HG03432 (cell line): ENCODE data around the gene PCDHGA6.
"Not testable (repeated sequence)": the region's sequence is repeated elsewhere in the genome, so short reads cannot be mapped to it uniquely, and the experiment has no call there.

Experiments
- ATAC-seq: cut with Tn5 transposase; IDR thresholded peaks from one replicate; pipeline ENCODE4 v1.9.1; 2021; ENCODE audit warnings: mild to moderate bottlenecking, moderate library complexity; ENCODE audit not compliant: unreplicated experiment

The PCDHGA6 gene

DNA sequence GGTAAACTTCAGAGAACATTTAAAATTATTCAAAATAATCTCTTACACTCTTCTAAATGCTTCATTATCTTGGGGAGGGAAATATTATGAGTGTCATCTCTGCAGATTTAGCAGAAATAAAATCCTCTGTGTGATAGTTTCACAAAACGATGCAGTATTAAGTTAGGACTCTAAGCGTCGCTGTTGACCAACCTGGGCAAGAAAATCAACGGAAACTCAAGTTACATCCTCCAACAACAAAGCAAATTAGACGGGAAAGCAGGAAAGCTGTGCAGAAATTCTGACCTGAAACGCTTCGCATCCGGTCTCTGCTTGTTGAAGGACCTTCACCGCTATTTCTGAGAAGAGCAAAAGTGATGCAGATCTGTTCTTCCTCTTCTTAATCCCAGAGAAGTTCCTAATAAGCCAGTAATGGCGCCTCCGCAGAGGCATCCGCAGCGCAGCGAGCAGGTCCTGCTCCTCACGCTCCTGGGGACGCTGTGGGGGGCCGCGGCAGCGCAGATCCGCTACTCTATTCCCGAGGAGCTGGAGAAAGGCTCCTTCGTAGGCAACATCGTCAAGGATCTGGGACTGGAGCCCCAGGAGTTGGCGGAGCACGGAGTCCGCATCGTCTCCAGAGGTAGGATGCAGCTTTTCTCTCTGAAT is at the start of gene PCDHGA6:
PCDHGA6 (plus strand) TSS at position 219 of the 645 bp plus-strand sequence; CDS start at position 412, 193 bp downstream.
- no peak for ATAC-seq

DNA sequence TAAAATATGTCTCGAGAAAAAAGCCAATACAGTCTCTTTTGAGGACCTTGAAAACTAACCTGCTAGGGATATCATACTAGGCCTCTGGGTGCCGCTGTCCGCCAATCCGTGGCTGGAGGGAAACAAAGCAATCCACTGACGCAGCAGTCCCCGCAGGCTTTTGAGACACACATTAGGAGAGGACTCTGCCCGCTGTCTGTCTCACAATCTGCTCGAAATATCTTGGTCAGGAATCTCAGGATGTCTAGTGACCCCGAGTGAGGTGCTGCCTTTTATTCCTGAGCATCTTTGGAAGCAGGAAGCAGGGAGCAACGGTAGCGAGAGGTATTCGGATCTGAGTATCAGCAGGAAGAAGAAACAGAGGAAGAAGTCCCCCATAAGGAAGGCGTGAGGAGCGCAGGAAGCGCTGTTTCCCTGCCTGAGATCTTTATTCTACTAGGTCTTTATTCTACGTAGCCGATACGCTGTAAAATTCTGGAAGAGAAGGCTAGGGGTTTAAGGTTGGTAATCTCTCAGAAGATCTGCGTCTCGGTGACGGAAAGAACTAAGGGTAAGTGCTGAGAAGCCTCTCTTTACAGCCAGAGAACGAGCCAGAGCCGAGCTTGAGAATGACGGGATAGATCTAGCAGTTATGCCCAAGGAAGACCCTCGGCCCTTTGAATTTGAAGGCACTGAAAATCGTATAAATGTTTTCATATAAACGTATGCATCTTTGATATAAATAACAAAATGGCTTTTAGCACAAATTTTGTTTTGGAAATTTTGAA is 47.4 kb upstream of the PCDHGA6 start:
- peak; percentile 89 for ATAC-seq

DNA sequence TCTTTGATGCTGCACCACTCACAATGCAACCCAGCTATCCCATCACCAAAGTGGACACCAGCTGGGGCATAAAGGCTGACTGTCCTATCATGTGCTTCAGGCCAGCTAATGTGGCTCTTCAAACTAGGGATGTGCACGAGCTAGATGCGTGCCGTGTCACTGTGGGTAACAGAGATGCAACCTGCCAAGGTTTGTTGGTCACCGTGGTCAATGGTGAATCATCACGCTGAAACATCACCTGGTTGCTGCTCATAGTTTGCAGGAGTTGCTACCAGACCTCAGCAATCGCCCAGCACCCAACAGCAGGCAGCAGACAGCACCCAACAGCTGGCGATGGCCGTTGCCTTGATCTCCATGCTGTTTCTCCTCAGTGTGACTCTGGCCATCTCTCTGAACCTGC is 45.5 kb upstream of the PCDHGA6 start:
- no peak for ATAC-seq

DNA sequence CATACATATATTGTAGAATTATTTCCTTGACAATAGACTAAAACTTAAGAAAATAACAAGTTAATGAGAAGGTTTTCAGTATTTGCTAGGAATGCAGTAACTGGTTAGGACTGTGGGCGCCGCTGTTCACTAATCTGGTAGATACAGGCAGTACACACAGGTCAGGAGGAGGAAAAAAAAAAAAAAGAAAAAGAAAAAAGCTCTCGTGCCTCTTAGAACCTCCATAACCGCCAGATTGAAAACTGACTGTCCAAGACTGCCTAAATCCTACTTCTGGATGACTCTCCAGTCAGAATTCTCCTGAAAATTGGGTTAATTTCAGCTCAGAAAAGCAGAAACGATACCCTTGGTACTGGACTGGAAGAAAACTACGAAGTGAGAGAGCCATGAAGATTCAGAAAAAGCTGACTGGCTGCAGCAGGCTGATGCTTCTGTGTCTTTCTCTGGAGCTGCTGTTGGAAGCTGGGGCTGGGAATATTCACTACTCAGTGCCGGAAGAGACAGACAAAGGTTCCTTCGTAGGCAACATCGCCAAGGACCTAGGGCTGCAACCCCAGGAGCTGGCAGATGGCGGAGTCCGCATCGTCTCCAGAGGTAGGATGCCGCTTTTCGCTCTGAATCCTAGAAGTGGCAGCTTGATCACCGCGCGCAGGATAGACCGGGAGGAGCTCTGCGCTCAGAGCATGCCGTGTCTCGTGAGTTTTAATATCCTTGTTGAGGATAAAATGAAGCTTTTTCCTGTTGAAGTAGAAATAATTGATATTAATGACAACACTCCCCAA is 43.2 kb upstream of the PCDHGA6 start, which contains the start of gene PCDHGA1:
PCDHGA1 (plus strand) TSS at position 216 of the 782 bp plus-strand sequence.
- ATAC-seq, result peak; percentile 65

DNA sequence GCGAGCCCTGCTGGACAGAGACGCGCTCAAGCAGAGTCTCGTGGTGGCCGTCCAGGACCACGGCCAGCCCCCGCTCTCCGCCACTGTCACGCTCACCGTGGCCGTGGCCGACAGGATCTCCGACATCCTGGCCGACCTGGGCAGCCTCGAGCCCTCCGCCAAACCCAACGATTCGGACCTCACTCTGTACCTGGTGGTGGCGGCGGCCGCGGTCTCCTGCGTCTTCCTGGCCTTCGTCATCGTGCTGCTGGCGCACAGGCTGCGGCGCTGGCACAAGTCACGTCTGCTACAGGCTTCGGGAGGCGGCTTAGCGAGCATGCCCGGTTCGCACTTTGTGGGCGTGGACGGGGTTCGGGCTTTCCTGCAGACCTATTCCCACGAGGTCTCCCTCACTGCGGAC is 41.1 kb upstream of the PCDHGA6 start:
- ATAC-seq, result not testable (repeated sequence)

DNA sequence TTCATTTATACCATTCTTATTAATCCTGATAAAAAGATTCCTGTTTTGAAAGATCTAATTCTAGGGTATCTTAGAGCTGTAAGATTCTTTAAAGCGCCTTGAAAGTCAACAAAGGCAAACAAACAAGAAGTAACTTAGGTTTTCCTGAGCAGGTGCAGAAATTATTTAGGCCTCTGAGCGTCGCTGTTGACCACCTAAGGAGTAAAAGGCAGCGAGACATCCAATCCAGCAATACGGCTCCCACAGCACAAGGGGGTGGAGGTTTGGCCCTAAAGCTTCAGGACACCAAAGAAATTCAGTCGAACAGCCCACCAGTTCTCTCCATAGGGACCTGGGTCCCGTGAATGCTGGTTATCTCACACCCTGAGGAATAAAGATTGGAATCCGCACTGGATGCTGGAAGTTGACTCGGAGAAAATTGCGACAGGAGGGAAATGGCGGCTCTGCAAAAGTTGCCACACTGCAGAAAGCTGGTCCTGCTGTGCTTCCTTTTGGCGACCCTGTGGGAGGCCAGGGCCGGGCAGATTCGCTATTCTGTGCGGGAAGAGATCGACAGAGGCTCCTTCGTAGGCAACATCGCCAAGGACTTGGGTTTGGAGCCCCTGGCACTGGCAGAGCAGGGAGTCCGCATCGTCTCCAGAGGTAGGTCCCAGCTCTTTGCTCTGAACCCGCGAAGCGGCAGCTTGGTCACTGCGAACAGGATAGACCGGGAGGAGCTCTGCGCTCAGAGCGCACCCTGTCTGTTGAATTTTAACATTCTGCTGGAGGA is 35.0 kb upstream of the PCDHGA6 start, which contains the start of gene PCDHGA2:
PCDHGA2 (plus strand) TSS at position 223 of the 769 bp plus-strand sequence.
- ATAC-seq, result no peak

DNA sequence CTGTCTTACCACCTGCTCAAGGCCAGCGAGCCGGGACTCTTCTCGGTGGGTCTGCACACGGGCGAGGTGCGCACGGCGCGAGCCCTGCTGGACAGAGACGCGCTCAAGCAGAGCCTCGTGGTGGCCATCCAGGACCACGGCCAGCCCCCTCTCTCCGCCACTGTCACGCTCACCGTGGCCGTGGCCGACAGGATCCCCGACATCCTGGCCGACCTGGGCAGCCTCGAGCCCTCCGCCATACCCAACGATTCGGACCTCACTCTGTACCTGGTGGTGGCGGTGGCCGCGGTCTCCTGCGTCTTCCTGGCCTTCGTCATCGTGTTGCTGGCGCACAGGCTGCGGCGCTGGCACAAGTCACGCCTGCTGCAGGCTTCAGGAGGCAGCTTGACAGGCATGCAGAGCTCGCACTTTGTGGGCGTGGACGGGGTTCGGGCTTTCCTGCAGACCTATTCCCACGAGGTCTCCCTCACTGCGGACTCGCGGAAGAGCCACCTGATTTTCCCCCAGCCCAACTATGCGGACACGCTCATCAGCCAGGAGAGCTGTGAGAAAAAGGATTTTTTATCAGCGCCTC is 32.8 kb upstream of the PCDHGA6 start:
- ATAC-seq, result not testable (repeated sequence)

DNA sequence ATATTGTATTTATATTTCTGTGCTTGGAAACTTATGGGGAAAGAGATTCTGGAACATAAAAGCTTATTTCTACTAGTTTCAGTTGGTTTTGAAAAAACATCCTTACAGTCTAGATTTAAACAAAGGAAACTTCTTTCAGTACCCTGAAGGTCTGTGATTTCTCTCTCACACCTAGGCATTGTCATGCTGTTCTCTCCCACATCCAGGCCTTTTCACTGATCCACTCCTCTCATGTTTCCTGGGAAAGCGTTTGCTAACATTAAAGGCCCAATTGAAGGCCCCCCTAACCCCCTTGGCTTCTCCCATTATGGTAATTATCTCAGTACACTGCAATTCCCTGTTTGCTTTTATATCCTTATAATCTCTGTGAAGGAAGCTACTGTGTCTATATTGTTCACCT is 30.9 kb upstream of the PCDHGA6 start:
- no peak for ATAC-seq

DNA sequence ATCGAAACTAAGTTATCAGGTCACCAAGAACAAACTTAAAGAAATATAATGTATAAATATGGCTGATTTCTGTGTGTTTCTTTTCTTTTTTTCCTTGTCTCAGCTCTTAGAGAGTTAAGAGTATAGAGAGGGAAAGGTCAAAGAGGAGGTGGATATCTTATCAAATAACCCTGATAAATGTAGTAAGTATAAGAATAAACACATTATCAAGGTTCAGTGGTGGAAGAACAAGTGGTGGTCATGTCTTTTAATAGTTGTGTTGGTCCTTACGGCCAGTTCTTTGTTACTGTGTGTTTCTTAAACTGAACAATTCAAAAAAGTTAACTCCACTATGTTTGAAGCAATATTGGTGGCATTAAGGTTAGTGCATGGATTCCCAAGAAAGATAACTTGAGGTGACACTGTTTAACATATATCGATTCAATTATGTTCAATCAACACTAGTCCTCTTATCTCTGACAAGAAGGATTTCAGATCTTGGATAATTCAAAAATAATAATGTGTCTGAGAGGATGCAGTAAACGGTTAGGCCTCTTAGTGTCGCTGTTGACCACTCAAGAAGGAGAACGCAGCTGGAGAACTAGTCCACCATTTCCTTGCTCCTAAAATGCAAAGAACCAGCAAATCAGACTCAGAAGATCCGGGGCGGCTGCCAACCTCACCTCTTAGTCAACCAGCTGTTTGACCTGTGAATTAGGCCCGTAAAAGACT is 30.3 kb upstream of the PCDHGA6 start, which contains the start of gene PCDHGA3:
PCDHGA3 (plus strand) TSS at position 588 of the 711 bp plus-strand sequence. CDS start 205 bp downstream, outside the sequence.
- ATAC-seq, result peak; percentile 63

DNA sequence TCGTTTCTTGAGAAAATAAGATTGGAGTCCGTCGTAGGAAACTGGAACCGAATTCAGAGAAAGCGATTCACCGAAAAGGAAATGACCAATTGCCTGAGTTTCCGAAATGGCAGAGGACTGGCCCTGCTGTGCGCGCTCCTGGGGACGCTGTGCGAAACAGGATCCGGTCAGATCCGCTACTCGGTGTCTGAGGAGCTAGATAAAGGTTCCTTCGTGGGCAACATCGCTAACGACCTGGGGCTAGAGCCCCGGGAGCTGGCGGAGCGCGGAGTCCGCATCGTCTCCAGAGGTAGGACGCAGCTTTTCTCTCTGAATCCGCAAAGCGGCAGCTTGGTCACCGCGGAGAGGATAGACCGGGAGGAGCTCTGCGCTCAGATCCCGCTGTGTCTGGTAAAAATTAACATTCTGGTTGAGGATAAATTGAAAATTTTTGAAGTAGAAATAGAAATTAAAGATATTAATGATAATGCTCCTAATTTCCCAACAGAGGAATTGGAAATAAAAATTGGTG is 29.7 kb upstream of the PCDHGA6 start:
- peak; percentile 29 for ATAC-seq

DNA sequence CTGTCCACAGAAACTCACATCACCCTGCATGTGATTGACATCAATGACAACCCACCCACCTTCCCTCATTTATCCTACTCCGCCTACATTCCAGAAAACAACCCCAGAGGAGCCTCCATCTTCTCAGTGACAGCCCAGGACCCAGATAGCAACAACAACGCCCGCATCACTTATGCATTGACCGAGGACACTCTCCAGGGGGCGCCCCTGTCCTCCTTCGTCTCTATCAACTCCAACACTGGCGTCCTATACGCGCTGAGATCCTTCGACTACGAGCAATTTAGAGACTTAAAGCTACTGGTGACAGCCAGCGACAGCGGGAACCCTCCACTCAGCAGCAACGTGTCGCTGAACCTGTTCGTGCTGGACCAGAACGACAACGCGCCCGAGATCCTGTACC is 28.4 kb upstream of the PCDHGA6 start:
- ATAC-seq, result no peak

DNA sequence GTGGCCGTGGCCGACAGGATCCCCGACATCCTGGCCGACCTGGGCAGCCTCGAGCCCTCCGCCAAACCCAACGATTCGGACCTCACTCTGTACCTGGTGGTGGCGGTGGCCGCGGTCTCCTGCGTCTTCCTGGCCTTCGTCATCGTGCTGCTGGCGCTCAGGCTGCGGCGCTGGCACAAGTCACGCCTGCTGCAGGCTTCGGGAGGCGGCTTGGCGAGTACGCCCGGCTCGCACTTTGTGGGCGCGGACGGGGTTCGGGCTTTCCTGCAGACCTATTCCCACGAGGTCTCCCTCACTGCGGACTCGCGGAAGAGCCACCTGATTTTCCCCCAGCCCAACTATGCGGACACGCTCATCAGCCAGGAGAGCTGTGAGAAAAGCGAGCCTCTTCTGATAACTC is 27.7 kb upstream of the PCDHGA6 start:
- ATAC-seq, result not testable (repeated sequence)

DNA sequence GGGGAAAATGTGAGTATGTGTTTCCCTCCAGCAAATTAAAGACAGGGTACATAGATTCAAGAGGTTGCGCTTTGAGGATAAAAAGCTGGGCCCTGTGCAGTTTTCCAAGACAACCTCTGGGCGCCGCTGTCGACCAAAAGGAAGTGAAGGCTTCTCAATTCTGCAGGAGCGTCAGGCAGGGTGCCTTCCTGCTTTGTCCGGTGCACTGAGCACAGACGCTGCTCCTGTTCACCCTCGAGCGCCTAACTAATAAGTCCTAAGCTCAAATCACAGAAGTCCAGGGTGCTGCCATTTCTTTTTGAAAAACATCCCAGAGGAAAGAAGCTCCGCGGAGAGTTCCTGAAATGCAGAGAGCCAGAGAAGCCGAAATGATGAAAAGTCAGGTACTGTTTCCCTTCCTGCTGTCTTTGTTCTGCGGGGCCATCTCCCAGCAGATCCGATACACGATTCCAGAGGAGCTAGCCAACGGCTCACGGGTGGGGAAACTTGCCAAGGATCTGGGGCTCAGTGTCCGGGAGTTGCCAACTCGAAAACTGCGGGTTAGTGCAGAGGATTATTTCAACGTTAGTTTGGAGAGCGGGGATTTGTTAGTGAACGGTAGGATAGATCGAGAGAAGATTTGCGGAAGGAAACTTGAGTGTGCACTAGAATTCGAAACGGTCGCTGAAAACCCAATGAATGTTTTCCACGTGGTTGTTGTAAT is 23.6 kb upstream of the PCDHGA6 start, which contains the start of gene PCDHGB1:
PCDHGB1 (plus strand) TSS at position 183 of the 703 bp plus-strand sequence; CDS start at position 345, 162 bp downstream.
- peak; percentile 91 for ATAC-seq

DNA sequence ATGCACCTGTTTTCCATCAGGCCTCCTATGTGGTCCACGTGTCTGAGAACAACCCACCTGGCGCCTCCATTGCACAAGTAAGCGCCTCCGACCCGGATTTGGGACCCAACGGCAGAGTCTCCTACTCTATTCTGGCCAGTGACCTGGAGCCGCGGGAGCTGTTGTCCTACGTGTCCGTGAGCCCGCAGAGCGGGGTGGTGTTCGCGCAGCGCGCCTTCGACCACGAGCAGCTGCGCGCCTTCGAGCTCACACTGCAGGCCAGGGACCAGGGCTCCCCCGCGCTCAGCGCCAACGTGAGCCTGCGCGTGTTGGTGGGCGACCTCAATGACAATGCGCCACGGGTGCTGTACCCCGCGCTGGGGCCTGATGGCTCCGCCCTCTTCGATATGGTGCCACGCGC is 22.1 kb upstream of the PCDHGA6 start:
- ATAC-seq, result no peak

DNA sequence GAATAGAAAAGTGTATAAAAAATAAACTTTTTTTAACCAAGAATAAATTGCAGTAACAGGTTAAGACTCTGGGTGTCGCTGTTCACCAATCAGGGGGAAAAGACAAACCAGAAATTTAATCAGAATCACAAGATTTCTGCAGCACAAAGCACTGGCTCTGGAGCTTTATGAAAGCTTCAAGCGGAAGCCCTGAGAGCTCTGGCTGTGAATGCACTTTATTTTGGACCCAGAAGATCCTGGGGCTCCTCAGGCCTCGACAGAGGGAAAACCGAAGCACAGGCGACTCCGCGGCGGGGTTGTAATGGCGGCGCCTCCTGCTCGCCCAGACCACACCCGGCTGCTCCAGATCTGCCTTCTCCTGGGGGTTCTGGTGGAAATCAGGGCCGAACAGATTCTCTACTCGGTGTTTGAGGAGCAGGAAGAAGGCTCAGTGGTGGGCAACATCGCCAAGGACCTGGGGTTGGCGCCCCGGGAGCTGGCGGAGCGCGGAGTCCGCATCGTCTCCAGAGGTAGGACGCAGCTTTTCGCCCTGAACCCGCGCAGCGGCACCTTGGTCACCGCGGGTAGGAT is 18.7 kb upstream of the PCDHGA6 start, which contains the start of gene PCDHGA4:
PCDHGA4 (plus strand) TSS at position 122 of the 570 bp plus-strand sequence; CDS start at position 209, 87 bp downstream.
- no peak for ATAC-seq

DNA sequence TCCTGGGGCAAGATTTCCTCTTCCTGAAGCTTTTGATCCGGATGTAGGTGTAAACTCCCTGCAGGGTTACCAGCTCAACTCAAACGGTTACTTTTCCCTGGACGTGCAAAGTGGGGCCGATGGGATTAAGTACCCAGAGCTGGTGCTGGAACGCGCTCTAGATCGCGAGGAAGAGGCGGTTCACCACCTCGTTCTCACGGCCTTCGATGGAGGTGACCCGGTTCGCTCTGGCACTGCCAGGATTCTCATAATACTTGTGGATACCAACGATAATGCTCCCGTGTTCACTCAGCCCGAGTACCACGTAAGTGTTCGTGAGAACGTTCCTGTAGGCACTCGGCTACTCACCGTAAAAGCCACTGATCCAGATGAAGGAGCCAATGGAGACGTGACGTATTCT is 18.1 kb upstream of the PCDHGA6 start:
- ATAC-seq, result no peak

DNA sequence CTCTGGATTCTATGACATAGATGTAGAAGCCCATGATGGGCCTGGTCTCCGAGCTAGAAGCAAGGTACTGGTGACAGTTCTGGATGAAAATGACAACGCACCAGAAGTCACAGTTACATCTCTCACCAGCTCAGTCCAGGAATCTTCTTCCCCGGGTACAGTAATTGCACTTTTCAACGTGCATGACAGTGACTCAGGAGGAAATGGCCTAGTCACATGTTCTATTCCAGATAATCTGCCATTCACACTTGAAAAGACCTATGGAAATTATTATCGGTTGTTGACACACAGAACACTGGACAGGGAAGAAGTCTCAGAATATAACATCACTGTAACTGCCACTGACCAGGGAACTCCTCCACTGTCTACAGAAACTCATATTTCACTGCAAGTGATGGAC is 17.6 kb upstream of the PCDHGA6 start:
- no peak for ATAC-seq

DNA sequence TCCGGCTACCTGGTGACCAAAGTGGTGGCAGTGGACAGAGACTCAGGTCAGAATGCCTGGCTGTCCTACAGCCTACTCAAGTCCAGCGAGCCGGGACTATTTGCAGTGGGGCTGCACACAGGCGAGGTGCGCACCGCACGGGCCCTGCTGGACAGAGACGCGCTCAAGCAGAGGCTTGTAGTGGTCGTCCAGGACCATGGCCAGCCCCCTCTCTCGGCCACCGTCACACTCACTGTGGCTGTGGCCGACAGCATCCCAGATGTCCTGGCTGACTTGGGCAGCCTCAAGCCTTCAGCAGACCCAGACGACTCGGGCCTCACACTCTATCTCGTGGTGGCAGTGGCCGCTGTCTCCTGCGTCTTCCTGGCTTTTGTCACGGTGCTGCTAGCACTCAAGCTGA is 16.7 kb upstream of the PCDHGA6 start:
- no peak for ATAC-seq
